ENCODE measurements around the gene AQP12B. TPM values are rescaled to one million over a fixed set of nuclear protein-coding genes. Genes with fewer than 3 reads are reported as not detected.

The AQP12B gene
- total RNA-seq, 1 donor from 2014 or later = not detected

DNA sequence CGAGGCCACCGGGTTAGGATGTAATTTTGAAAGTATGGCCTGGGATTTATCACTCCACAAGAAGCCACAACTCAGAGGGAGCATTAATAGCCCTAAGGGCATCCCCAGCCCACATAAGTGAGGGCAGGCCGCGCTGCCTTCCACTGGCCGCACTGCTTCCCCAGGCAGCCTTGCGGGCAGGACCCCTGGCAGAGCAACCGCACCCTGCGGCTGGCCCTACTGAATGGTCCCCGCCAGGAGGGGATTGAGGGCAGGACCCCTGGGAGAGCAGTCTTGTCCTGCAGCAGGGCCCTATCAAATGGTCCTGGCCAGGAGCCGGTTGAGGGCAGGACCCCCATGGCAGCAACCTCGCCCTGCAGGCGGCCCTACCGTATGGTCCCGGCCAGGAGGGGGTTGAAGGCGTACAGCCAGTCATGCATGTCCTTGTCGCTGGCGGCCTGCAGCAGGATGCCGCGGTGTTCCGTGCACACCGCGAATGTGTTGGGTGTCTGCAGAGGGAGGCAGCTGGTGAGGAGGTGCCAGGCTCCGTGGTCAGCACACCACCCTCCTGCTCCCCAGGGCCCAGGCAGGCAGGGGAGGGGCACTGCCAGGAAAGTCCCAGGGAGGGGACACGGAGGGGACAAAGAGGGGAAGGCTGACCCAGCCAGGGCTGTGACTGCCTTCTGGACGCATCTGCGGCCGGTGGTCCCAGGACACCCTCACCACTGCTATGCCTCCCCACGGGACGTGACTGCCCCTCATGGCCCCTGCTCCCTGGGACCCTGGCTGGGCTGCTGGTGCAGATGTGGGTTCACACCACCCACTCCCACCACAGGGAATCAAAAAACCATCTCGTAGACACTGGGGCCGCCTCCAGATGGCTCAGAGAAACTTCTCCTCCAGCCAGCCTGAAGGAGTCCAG lies 35.2 kb upstream of the AQP12B start:
- no peak for DNase-seq

DNA sequence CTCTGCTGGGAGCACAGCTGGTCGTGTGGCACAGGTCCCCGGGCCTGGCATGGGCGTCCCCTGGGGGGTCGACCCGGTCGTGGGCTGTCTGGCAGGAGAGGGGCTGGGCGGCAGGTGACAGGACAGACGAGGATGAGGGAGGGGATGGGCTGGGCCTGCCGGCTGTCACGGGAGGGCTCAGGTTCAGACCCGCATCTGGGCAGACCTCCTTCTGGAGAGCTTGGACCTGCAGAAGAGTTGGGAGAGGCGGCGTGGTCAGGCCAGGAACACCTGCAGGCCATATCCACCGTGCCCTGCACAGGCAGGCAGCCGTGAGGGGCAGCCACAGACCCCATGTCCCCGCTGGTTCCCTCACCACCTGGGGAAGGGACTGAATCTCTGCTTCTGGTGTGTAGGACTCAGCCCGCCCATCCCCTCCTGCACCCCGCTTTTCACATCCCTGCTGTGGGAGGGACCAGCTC lies 34.5 kb upstream of the AQP12B start:
- no peak for DNase-seq

DNA sequence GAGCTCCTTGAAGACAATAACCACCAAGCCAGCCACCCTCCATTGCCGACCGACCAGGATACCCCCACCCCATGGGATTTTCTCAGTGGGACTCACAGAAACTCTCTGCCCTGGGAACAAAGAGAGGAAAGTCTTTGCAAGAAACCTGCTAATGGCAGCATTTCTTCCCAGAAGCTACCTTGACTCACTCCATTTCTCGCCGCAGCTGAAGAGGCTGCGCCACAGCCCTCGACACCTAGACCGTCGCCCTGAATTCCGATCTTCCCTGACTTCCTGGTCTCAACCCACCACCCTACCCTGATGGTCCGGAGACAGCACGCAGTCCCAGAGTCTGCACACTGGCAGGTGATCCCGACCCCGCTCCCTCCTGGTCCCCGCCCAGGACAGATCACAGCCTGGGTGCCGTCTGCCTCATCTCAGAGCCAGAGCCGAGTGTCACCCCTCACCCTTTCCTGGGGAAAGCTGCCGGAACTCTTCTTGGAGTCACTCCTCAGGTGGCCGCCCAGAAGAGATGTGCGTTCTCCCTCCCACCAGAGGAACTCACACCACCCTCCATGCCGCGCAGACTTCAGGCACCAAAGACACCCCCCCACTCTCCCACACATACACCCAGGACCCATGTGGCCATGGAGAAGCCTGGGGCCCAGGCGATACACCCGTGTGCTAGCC lies 33.6 kb upstream of the AQP12B start:
- no peak for DNase-seq

DNA sequence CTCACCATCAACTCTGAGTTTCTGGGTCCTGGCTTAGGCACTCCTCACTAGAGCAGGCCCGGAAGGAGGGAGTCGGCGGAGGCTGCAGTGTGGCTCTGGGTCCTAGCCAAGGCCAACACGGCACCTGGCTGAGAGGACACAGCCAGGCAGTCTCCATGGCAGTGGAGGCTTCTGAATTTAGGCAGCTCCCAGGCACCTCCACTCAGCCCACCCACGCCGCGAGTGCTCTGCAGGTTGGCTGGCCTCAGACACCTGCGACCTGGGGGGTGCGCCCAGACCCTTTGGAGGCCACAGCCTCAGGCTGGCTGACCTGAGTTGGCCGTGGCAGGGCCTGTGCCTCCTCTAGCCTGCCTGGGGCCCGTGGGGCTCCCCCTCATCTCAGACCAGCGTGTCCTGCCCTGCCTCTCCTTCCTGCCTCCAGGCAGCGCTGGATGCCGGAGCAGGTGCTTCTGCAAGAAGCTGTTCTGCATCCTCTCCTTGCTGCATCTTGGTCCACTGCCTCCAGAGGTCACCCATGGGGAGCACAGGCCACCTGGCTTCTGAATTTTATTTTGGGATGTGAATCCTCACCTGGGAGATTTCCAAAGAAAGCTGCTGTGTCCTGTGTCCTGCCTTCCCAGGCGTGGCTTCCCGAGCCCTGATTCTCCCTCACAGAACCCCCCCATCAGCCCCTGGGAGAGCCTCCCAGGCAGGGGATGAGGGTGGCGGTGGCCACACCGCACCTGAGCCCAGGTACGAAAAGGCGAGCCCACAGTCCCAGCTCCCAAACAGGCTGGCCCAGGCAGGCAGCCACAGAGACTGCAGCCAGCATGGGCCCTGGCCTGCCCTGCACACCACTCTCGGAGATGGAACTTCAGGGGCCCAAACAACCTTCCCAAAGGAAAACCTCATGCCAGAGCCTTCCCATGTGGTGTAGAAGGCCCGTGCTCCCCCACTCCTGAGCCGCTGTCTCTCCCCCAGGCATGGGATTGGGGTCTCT lies 32.4 kb upstream of the AQP12B start:
- no peak for DNase-seq

DNA sequence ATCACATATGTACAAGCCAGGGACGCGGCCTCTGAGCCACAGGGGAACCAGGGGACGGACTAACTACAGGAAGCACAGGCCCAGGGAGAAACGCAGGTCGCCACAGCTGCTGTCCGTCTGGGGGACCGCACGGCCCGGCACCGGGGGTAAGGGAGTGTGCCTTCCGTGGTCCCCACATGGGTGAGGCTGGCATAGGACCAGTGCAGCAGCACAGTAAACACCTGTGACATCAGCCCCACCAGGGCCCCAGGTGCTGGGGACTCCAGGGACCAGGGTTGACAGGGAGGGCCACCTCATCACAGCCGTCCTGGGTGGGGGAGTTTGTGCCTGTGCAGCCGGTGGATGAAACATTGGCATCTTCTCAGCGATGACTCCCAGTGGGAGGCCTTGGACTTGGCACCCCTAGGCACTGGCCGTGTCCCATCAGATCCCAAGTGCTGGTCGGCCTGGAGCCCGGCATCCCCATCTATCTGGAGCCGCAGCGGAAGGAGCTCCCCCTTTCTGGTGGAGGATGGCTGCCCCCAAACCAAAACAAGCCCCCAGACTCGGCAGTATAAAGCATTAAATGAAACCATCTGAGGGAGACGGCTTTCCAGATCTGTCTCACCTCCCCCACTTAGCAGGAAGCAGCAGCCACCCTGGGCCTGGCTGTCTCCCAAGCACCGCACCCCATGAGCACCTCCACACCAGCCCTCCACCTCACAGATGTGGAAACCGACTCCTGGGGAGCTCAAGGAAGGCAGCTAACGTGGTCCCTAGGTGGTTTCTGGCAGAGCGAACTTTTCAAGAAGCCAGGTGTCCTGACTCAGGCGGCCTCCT lies 31.5 kb upstream of the AQP12B start:
- DNase-seq = no peak

DNA sequence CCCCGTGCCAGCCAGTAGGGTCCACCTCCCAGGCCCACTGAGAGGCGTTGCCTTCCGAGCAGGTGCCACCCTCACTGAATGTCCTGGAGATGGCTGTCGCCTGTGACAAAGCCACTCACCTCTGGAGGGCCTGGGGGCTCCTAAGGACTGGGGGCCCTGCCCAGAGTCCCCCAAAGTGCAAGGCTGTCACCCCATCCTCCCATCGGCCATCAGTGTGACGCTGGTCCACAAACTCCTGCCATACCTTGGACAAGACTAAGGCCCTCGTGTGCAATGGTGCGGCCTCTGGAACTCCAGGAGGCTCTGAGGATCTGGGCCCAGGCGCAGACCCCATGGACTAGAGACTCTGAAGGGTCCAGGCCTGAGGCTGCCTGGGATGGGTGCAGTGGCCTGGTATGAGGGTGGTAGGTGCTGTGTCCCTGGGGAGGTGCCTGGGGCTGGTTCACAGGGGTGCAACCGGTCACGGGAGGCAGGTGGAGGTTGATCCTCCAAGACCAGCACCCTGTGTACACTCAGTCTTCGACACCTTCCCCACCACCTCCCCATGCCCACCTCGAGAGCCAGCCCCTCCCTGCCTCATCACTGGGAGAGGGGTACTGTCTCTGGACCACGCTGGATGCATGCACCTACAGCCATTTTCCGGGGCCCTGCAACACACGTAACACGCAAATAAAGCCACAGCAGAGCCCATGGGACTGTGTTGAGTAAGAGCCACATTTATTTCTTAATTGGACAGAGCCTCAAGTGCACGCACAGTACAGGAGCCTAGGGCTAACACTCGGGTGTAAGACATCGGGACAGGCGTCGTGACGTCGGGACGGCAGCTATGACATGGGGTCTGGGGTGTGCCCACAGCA lies 30.6 kb upstream of the AQP12B start:
- DNase-seq = no peak

DNA sequence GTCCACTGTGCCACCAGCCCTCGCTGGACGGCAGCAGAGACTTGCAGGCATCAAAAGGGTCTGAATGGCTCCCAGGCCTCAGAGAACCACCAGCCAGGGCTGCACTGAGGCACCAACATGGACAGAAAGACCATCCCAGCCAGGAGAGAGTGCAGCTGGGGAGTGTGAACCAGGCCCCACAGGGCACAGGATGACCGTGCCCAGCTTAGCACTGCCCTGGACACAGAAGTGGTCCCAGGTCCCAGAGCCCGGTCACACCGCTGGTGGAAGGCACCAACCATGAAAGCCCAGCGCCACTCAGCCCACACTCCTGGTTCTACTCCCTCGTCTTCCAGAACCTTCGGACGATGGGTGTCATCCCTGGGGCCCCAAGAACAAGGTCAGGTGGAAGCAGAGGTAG lies 29.4 kb upstream of the AQP12B start:
- DNase-seq = no peak

DNA sequence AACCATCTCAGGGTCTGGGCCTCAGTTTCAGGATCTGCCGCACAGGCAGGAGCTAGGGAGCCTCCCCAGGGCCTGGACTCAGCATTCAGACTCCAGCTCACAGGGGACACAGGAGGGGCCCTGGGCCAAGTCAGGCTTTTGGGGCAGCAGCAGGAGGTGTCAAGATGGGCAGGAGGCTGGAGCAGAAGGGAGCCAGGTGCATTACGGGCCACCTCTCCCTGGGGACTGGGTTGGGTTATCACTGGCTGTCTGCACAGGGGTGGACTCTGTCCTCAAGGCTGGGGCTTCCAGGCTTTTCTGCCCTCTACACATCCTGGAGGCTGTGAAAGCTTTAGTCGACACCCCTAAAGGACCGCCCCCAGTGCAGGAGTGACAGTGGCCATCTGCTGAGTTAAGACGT lies 29.0 kb upstream of the AQP12B start:
- DNase-seq = no peak

DNA sequence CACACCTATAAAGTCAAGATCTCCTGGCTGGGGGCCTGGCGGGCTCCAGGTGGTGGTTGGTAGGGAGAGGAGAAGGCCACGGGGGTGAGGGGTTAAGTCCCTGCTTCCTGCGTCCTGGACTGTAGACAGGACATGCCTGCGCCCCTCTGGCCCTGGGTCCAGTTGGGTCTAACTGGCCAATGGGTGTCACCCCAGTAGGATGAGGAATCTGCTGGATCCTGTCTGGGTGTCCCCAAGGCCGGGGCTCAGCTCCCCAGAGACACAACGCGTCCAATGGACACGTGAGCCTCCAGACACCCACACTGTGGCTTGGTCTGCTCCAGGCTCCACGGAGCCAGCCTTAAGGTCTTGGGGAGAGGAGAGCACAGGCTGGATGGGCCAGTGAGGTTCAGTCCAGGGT lies 28.6 kb upstream of the AQP12B start:
- DNase-seq = no peak

DNA sequence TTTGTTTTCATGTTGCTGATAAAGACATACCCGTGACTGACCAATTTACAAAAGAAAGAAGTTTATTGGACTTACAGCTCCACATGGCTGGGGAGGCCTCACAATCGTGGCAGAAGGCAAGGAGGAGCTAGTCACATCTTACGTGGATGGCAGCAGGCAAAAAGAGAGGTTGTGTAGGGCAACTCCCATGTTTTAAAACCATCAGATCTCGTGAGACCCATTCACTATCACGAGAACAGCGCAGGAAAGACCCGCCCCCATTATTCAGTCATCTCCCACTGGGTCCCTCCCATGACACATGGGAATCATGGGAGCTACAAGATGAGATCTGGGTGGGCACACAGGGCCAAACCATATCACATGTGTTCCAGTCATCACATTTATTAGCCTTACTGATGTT lies 25.8 kb upstream of the AQP12B start:
- DNase-seq = no peak

DNA sequence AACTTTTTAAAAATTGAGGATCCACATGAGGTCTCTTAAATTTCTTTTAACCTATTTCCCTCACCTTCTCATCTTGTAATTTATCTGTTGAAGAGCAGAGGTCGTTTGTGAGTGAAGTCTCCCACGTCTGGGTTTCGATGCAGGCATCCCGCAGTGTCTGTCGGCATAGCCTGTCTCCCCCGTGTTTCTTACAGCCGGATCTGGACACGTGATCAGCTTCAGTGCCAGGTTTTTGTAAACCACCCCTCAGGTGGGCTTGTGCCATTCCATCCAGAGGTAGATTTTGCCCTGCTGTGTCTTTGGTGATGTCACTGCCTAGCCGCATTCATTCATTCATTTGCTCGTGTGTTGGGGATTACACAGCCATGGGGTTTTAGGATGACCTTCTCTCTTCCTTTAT lies 25.1 kb upstream of the AQP12B start:
- DNase-seq = no peak

DNA sequence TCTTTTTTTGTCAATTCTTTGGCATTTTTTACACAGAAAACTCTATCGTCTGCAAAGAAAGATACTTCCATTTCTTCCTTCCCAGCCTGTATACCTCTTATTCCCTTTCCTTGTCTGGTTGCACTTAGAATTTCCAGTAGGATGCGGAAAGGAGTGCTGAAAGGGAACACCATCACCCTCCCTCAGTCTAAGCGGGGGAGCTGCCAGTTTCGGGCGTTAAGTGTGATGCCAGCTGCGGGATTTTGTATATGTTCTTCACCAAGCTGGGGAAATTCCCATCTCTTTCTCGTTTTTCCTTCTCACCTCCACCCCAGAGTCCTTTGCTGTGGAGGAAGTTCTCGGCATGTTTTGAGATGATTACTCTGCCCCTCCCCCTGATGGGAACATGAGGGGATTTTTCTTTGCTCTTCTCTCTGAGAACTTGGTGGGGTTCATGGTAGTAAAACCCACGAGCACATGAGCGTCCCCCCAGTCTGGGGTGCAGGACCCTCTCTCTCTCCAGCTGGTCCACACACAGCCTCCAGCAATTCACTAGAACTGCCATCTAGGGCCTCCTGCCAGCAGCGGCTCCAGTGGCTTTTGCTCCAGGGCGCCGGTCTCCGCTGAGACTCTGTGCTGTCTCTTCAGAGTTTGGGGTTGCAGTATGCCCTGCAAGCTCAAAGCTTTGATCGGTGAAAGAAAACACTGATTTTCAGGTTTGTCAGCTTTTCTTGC lies 24.5 kb upstream of the AQP12B start:
- DNase-seq = no peak

DNA sequence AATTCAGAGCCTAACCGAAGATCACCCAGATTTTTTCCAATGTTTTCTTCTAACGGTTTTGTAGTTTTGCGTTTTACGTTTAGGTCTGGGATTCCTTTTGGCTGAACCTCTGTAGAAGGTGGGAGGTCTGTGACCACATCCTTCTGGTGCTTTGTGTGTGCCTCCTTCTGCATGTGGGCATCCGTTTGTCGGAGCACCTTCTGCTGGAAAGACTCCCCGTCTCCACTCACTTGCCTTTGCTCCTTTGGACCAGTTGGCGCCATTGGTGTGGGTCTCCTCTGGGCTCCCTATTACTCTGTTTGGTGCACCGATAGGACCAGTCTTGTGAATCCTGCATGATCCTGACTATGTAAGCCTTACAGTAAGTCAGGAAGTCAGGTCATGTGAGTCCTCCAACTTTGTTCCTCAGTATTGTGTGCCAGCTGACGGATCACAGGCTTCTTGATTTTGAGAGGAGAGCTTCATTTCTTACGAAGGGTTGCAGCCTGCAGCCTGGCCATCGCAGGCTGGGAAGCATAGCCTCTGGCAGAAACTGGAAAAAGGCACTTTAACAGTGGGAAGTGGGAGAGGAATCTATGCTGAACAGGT lies 22.6 kb upstream of the AQP12B start:
- no peak for DNase-seq

DNA sequence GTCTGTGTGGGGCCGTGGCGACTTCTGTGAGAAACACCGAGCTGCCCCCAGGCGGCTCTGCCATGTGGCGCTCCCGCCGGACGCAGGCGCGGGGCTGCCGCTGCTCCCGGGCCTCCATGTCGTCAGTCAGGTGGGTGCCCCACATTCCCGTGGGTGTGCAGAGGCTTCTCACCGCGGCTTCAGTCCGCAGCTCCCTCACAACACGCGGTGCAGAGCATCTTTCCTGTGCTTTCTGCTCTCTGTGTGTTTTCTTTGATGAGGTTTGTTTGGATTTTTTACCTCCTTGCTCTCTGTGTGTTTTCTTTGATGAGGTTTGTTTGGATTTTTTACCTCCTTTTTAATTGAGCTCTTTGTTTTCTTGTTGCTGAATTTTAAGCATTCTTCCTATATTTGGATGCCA lies 22.0 kb upstream of the AQP12B start:
- DNase-seq = no peak

DNA sequence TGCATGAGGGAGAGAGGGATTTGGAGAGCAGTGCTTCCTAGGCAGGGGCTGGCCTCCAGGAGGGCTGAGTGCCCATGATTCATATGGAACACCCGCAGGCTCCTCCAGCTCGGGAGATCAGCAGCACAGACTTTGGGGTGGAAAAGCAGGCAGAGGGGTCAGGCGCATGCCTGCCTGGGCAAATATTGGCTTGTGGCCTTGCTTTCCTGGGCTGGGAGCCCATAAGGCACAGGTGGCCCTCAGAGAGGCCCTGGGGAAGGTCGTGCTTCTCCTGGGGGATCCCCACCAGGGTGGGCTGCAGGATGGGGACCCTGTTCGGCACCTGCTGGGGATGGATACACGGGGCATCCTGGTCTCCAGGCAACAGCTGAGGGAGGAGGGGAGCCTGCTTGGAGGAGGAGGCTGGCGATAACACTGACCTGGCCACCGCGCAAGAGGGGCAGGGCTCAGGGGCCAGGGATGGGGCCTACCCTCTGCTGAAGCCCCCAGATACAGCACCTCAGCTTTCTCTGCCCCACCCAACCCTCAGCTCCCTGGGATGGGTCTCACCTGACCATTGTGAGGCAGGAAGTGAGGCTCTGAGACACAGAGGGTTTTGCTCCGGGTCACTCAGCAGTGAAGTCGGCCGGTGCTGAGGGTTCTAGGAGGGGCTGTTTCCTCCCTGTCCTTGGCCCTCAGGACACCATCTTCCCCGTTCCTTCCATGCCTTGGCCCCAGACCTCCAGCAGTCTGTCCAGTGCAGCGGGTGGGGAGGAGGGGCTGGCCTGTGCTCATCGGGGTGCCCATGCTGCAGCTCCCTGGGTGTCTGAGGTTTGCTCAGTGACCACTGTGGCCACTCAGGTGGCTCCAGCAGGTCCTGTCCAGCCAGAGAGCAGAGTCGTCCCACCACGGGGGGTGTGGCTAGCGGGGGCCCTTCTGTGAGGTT lies 21.0 kb upstream of the AQP12B start:
- no peak for DNase-seq

DNA sequence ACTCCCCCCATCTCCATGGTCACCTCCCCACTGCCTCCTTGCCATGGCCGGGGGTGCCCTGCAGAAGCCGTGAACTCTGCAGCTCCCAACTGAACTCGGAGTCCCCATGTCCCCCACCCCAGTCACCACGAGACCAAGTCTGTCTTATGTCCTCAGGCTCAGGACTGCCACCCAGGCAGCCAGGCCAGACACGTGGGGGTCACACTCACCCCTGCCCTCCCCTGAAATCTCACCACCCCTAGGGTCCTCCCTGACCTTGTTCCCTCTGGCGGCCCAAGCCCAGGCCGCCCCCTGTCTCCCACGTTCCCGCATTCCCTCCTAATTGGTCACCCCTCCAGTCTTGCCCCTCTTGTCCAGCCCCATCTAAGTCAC lies 19.9 kb upstream of the AQP12B start:
- no peak for DNase-seq

DNA sequence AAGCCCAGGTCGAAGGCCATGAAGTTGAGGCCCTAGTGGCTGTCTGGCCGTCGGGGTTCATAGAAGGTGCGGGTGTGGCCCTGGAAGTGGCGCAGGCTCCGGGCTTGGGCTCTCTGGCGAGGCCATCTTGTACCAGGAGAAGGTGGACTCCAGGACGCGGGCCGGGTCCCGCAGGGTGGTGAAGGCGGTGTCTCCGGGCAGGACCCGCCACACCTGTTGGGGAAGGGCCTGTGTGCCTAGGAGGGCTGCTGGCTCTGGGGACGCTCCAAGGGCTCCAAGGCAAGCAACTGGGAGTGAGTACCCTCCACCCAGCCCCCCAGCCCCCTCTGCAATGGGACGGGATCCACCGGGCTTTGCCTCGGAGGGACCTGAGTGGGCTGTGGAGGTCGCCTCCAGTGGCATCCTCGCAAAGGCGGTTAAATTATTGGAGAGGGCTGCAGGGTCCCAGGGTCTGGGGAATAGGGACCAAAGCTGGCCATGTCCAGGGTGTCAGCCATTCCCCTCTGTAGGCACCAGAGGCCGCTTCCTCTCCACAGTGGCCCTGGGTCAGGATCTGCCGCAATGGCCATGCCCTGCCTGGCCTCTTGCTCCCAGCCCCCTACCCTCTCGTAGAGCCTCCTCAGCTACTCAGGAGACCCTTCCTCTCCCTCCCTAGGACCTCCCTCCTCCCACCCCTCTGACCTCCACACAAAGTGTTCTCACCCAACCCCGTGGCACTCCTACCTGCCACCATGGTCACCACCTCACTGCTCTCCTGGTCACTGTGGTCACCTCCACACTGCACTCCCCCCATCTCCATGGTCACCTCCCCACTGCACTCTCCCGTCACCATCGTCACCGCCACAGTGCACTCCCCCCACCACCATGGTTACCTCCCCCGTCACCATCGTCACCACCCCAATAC lies 19.3 kb upstream of the AQP12B start:
- DNase-seq = no peak
